ENCODE results near the gene MPEG1.

The MPEG1 gene

GRCh38 chr11:59200423-59200746 is 12.3 kb downstream of the MPEG1 start:
- Histone ChIP-seq H3K27ac (ENCODE audit: low read length) (peak overlapping the region; percentile 66), H3K9ac (ENCODE audit: low read length) (peak overlapping the region; percentile 26; the same call in 1 of the 2 replicates), H3K9me3 (ENCODE audit: insufficient read depth, low read length) (no peaks in the 10 kb centered on the region), H3K4me2 (ENCODE audit: low read length) (peak overlapping the region; percentile 67), H3K27me3 (ENCODE audit: low read depth, low read length) (peaks cover 6% of the 10 kb centered on the region; the same call in 1 of the 2 replicates), H3K4me3 (ENCODE audit: low read length) (peak overlapping the region; percentile 45), H2AFZ (ENCODE audit: low read depth, low read length) (no peak overlapping the region), H4K20me1 (ENCODE audit: insufficient read depth, low read length) (peaks cover 43% of the 10 kb centered on the region), H3K4me1 (ENCODE audit: low read length) (peaks cover 32% of the 10 kb centered on the region), H3K36me3 (replicated peaks; ENCODE audit: low read depth, low read length) (peaks cover 77% of the 10 kb centered on the region), H3K79me2 (ENCODE audit: low read length) (peaks cover 57% of the 10 kb centered on the region)
- TF ChIP-seq CTCF (IDR thresholded peaks at IDR 0.05; ENCODE audit: low read depth, low read length) (no peak), EZH2phosphoT487 (IDR thresholded peaks at IDR 0.05; ENCODE audit: low read depth) (no peak)

GRCh38 chr11:59199546-59200422 is 12.9 kb downstream of the MPEG1 start:
- peaks cover 32% of the 10 kb centered on the region for H3K4me1 ChIP-seq (ENCODE audit: low read length)
- H3K9me3 ChIP-seq (ENCODE audit: insufficient read depth, low read length) = no peaks in the 10 kb centered on the region
- peaks cover 37% of the 10 kb centered on the region for H4K20me1 ChIP-seq (ENCODE audit: insufficient read depth, low read length)
- peak overlapping the region; percentile 66 for H3K27ac ChIP-seq (ENCODE audit: low read length)
- H3K36me3 ChIP-seq (replicated peaks; ENCODE audit: low read depth, low read length) = peaks cover 77% of the 10 kb centered on the region
- H3K9ac ChIP-seq (ENCODE audit: low read length) = peak overlapping the region; percentile 26; the same call in 1 of the 2 replicates
- peaks cover 6% of the 10 kb centered on the region; the same call in 1 of the 2 replicates for H3K27me3 ChIP-seq (ENCODE audit: low read depth, low read length)
- TF ChIP-seq EZH2phosphoT487 (IDR thresholded peaks at IDR 0.05; ENCODE audit: low read depth) = no peak
- TF ChIP-seq CTCF (IDR thresholded peaks at IDR 0.05; ENCODE audit: low read depth, low read length) = no peak
- H2AFZ ChIP-seq (ENCODE audit: low read depth, low read length) = no peak overlapping the region
- peak overlapping the region; percentile 49 for H3K4me3 ChIP-seq (ENCODE audit: low read length)
- peak overlapping the region; percentile 73 for H3K4me2 ChIP-seq (ENCODE audit: low read length)
- peaks cover 51% of the 10 kb centered on the region for H3K79me2 ChIP-seq (ENCODE audit: low read length)

- Histone ChIP-seq H2AFZ (ENCODE audit: low read depth, low read length) (no peak overlapping the region), H3K9ac (ENCODE audit: low read length) (no peak overlapping the region)
Measured at GRCh38 chr11:59198726-59199125, 14.0 kb downstream of the MPEG1 start.

More at GRCh38 chr11:59198726-59199125, 14.0 kb downstream of the MPEG1 start:
- Histone ChIP-seq H3K4me1 (ENCODE audit: low read length) (peaks cover 32% of the 10 kb centered on the region), H3K79me2 (ENCODE audit: low read length) (peaks cover 41% of the 10 kb centered on the region), H3K27ac (ENCODE audit: low read length) (peak overlapping the region; percentile 66; the same call in 1 of the 2 replicates), H4K20me1 (ENCODE audit: insufficient read depth, low read length) (peaks cover 27% of the 10 kb centered on the region), H3K4me2 (ENCODE audit: low read length) (peak overlapping the region; percentile 73; the same call in 1 of the 2 replicates), H3K9me3 (ENCODE audit: insufficient read depth, low read length) (no peaks in the 10 kb centered on the region), H3K27me3 (ENCODE audit: low read depth, low read length) (peaks cover 6% of the 10 kb centered on the region; the same call in 1 of the 2 replicates), H3K36me3 (replicated peaks; ENCODE audit: low read depth, low read length) (peaks cover 76% of the 10 kb centered on the region), H3K4me3 (ENCODE audit: low read length) (no peak overlapping the region)
- TF ChIP-seq CTCF (IDR thresholded peaks at IDR 0.05; ENCODE audit: low read depth, low read length) (no peak), EZH2phosphoT487 (IDR thresholded peaks at IDR 0.05; ENCODE audit: low read depth) (no peak)
